Astrocyte (in vitro differentiated cells and primary cell): ENCODE results near the gene TP73.

Experiments used
- EZH2 ChIP-seq: IDR thresholded peaks from 2 replicates; pipeline ENCODE4 v1.6.1; 2012; ENCODE audit warnings: mild to moderate bottlenecking, low read length, inconsistent platforms; ENCODE audit not compliant: insufficient read depth
- TF ChIP-seq, protein P1 (sequence below): IDR thresholded peaks from 2 replicates; pipeline ENCODE4 v1.5.1; 2011; ENCODE audit warnings: low read depth, mild to moderate bottlenecking, inconsistent platforms, low read length, moderate library complexity; ENCODE audit not compliant: insufficient read depth

DNA sequence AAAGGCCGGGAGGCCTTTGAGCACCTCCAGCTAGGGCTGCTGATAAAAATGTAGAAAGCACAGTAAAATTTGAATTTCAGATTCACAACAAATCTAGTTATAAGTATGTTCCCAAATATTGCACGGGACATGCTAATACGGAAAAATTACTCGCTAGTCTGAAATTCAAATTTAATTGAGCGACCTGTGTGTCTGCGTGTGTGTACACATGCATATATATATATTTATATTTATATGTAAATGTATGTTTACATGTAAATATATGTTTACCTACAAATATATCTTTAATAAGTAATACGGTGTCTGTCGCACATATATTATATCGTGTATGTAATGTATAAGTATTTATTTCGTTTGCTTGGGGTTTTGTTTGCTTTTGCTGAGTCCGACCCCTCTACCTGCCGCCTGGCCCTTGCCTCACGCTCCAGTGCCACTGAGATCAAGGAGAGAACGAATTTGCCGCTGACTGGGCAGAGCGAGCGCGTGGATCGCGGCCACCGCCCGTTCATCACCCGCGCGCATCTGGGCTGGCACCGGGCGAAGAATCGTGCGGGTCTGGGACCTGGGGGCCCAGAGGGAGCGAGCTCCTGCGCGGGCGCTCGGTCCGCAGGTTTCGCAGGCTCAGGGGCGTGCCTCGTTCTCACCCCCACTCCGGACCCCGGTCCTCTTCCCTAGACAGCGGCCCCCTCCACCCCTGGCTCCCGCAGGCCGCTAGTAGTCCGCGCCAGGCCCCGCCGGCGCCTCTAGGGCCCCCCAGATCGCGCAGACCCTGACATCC lies 1.9 kb upstream of the TP73 start:
- TF ChIP-seq, protein P1, sequence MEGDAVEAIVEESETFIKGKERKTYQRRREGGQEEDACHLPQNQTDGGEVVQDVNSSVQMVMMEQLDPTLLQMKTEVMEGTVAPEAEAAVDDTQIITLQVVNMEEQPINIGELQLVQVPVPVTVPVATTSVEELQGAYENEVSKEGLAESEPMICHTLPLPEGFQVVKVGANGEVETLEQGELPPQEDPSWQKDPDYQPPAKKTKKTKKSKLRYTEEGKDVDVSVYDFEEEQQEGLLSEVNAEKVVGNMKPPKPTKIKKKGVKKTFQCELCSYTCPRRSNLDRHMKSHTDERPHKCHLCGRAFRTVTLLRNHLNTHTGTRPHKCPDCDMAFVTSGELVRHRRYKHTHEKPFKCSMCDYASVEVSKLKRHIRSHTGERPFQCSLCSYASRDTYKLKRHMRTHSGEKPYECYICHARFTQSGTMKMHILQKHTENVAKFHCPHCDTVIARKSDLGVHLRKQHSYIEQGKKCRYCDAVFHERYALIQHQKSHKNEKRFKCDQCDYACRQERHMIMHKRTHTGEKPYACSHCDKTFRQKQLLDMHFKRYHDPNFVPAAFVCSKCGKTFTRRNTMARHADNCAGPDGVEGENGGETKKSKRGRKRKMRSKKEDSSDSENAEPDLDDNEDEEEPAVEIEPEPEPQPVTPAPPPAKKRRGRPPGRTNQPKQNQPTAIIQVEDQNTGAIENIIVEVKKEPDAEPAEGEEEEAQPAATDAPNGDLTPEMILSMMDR = no peak
- TF ChIP-seq EZH2 = no peak
